OCI-LY3 (cell line): ENCODE results near the gene C2orf76.

Source experiments
- EZH2phosphoT487 ChIP-seq: fragments of 200-600 bp; shearing (Covaris generic); IDR thresholded peaks from 2 replicates; pipeline ENCODE4 v1.6.1; 2018; ENCODE audit warnings: antibody characterized with exemption, mixed run types, low read depth
- TF ChIP-seq, protein P1 (sequence below): fragments of 200-600, 300-600 bp; sonication (generic); IDR thresholded peaks from 2 replicates; pipeline ENCODE4 v1.5.1; 2014; ENCODE audit warnings: antibody characterized with exemption, low read length, low read depth

DNA sequence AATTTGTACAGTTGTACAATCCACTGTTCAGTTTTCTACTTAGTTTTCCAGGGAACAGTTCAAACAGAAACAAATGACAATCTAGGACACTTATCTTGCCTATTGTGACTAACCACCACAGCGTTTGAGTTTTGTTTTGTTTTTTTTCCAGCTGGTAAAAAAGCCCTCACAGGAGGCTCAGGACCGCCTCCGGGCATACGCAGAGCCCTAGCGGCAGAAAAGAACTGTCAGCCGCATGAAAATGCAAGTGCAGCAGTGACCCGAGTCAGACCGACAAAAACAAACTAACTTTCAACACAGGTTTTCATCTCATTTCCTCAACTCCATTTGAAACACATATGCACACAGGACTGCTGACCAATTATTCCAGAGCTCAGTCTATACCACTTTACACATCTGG is 74.4 kb downstream of the C2orf76 start:
- TF ChIP-seq, protein P1, sequence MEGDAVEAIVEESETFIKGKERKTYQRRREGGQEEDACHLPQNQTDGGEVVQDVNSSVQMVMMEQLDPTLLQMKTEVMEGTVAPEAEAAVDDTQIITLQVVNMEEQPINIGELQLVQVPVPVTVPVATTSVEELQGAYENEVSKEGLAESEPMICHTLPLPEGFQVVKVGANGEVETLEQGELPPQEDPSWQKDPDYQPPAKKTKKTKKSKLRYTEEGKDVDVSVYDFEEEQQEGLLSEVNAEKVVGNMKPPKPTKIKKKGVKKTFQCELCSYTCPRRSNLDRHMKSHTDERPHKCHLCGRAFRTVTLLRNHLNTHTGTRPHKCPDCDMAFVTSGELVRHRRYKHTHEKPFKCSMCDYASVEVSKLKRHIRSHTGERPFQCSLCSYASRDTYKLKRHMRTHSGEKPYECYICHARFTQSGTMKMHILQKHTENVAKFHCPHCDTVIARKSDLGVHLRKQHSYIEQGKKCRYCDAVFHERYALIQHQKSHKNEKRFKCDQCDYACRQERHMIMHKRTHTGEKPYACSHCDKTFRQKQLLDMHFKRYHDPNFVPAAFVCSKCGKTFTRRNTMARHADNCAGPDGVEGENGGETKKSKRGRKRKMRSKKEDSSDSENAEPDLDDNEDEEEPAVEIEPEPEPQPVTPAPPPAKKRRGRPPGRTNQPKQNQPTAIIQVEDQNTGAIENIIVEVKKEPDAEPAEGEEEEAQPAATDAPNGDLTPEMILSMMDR: no peak
- no peak for TF ChIP-seq EZH2phosphoT487
